ENCODE measurements around the gene VTI1A. TPM values are rescaled to one million over a fixed set of nuclear protein-coding genes. Genes with fewer than 3 reads are reported as not detected.

VTI1A gene
- total and polyA plus RNA-seq, 2 of the 13 experiments (the other 11 are each of a cell fraction or from before 2014, with no cell fraction given), result 11.7 to 32.7 TPM

- TF ChIP-seq, protein P1, sequence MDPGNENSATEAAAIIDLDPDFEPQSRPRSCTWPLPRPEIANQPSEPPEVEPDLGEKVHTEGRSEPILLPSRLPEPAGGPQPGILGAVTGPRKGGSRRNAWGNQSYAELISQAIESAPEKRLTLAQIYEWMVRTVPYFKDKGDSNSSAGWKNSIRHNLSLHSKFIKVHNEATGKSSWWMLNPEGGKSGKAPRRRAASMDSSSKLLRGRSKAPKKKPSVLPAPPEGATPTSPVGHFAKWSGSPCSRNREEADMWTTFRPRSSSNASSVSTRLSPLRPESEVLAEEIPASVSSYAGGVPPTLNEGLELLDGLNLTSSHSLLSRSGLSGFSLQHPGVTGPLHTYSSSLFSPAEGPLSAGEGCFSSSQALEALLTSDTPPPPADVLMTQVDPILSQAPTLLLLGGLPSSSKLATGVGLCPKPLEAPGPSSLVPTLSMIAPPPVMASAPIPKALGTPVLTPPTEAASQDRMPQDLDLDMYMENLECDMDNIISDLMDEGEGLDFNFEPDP (CRISPR knock-in tag; conservative IDR thresholded peaks at IDR 0.05), result no peak
- no peak for TF ChIP-seq ISL2 (CRISPR knock-in tag; IDR thresholded peaks at IDR 0.05)
- no peak for TF ChIP-seq ADNP (CRISPR knock-in tag; IDR thresholded peaks at IDR 0.05)
- TF ChIP-seq ZSCAN20 (CRISPR knock-in tag; IDR thresholded peaks at IDR 0.05; ENCODE audit: borderline replicate concordance), result no peak
- no peak for TF ChIP-seq ZNF792 (CRISPR knock-in tag; IDR thresholded peaks at IDR 0.05)
- no peak for TF ChIP-seq ZNF276 (CRISPR knock-in tag; IDR thresholded peaks at IDR 0.05; ENCODE audit: low read depth)
- no peak for TF ChIP-seq KDM4B (CRISPR knock-in tag; IDR thresholded peaks at IDR 0.05)
Measured at GRCh38 chr10:112680586-112680985, 233.6 kb downstream of the VTI1A start (continued).

DNA sequence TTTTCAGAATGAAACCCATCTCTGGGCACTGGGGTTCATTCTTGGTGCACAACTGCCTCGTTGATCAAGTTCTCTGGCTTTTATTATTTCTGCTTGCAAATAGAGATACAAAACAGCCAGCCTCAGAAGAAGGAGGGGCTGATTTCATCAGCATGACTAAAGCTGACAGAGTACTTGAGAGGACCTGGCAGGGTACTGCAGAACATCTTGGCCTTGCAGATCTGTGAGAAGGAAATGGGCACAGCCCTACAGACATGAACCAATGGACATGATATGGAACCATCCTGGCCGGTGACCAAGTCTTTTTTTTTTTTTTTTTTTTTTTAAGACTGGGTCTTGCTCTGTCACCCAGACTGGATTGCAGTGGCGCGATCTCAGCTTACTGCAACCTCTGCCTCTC, 240.6 kb downstream of the VTI1A start:
- no TSS peak for BruUV-seq (replicated peaks)
- Histone ChIP-seq H3K4me1 (ENCODE audit: insufficient read depth, low read length) (0 out of 2 replicates have a peak, but pooled peaks cover 5% of the 10 kb centered on the region), H3K9me3 (ENCODE audit: low read length) (no peaks in the 10 kb centered on the region), H2AFZ (ENCODE audit: low read length) (no peak overlapping the region), H3K36me3 (replicated peaks in 1 of 2; ENCODE audit: control insufficient read depth in 1 of 2, insufficient read depth in 2 of 2, low read length in 2 of 2) (no peaks in the 10 kb centered on the region), H3K79me2 (ENCODE audit: insufficient read depth, low read length) (no peaks in the 10 kb centered on the region), H3K27me3 (ENCODE audit: control insufficient read depth in 1 of 2, insufficient read depth in 2 of 2, low read length in 2 of 2) (no peaks in the 10 kb centered on the region), H3K27ac (ENCODE audit: extremely low read length, insufficient read depth, low read length) (no peak overlapping the region), H3K4me2 (ENCODE audit: low read depth, low read length) (no peak overlapping the region), H3K4me3 (replicated peaks in 1 of 3; ENCODE audit: insufficient read depth in 1 of 3, low read depth in 2 of 3, low read length in 3 of 3) (no peak overlapping the region), H3K9ac (ENCODE audit: insufficient read depth, low read depth, low read length) (no peak overlapping the region), H4K20me1 (ENCODE audit: insufficient read depth, low read length) (no peaks in the 10 kb centered on the region)
- ChIA-PET CTCF (ENCODE audit: low intra/inter-chr PET ratio, low total read pairs) (no interaction called here), POLR2A (no interaction called here)
- DNase-seq (ENCODE audit: low spot score), result no peak
- in situ Hi-C loops (cut with HindIII; ENCODE audit: extremely low pct_ligation_motif_present, low pct_unique_long_range_greater_than_20kb), result no loop called here
- ATAC-seq, result no peak
- WGBS (ENCODE audit: low lambda C conversion rate), result 100% methylated on average over 4 of the region's 4 CpGs
- intact Hi-C loops (cut with micrococcal nuclease; ENCODE audit: unreplicated experiment), result loop anchor here (2.0 kb wide), 1 partner anchor 63 kb away; no protein-coding TSS in a partner anchor
- no peak for FAIRE-seq
- no peak for TF ChIP-seq FLYWCH1 (CRISPR knock-in tag; IDR thresholded peaks at IDR 0.05)
- TF ChIP-seq ZNF790 (CRISPR knock-in tag; IDR thresholded peaks at IDR 0.05; ENCODE audit: borderline replicate concordance), result no peak
- no peak for TF ChIP-seq ZNF235 (CRISPR knock-in tag; IDR thresholded peaks at IDR 0.05; ENCODE audit: borderline replicate concordance)
- TF ChIP-seq LRRFIP1 (CRISPR knock-in tag; conservative IDR thresholded peaks at IDR 0.05), result no peak
- no peak for TF ChIP-seq SP140L (CRISPR knock-in tag; IDR thresholded peaks at IDR 0.05; ENCODE audit: borderline replicate concordance)
- no peak for TF ChIP-seq SMAD9 (CRISPR knock-in tag; IDR thresholded peaks at IDR 0.05)

Measured in HepG2 (cell line).